NK-92 (cell line): ENCODE results near the gene CHKA.

Experiments used
- DNase-seq: peaks from one replicate; lab custom pipeline; 2025; ENCODE audit not compliant: unreplicated experiment; lab: John Stamatoyannopoulos, UW

CHKA gene

GRCh38 chr11:68047437-68048290 is 73.5 kb downstream of the CHKA start:
- no peak for DNase-seq

GRCh38 chr11:68044898-68045351 is 76.3 kb downstream of the CHKA start:
- no peak for DNase-seq

GRCh38 chr11:68044145-68044813 is 76.9 kb downstream of the CHKA start:
- no peak for DNase-seq

GRCh38 chr11:68043349-68044144 is 77.6 kb downstream of the CHKA start:
- no peak for DNase-seq

GRCh38 chr11:68043029-68043348 is 78.2 kb downstream of the CHKA start:
- no peak for DNase-seq

DNA sequence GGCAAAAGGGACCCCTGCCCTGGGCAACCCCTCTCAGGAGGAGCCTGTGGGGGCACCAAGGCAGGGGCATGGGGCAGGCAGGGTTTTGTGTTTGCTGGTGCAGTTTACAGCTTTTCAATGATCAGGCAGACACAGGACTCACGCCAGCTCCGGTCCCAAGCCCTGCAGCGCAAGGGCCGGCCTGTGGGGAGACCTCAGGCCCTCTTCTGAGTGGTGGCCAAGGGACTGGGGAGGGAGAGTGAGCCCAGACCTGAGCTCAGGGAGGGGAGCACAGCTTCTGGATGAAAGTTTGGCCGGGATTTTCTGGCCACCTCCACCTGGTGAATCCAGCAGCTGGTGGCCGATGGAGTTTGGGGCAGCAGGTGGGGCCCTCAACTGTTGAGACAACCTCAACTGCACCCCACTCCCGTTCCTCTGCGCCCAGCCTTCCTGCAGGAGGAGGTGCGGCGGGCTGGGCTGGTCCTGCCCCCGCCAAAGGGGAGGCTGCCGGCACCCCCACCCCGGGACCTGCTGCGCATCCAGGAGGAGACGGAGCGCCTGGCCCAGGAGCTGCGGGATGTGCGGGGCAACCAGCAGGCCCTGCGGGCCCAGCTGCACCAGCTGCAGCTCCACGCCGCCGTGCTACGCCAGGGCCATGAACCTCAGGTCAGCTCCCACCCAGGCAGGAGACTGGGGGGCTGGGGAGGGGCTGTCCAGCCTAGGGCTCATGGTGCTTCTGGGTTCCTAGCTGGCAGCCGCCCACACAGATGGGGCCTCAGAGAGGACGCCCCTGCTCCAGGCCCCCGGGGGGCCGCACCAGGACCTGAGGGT is 78.8 kb downstream of the CHKA start:
- DNase-seq: no peak

DNA sequence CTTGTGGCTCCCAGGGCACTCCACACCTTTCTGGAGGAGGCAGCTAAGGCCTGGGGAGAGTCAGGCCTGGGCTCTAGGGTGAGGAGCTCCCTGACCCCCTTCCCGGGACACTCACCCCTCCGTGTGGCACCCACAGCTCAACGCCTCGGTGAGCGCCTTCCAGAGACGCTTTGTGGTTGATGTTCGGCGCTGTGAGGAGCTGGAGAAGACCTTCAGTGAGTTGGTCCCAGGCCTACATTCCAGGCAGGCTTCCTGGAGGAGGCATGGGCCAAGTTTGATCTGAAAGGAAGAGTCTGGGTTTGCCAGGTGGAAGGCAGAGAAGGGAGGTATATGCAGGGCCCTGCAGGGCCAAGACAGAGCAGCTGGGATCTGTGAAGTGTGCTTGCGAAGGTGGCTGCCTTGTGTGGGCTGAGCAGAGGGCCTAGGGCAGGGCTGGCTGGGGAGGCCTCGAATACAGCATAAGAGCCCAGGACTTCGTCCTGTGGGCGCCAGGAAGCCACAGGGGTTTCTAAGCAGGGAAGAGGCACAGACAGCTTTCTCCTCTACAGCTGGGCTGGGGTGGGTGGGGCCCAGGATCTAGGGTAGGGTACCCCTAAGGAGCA is 79.5 kb downstream of the CHKA start:
- no peak for DNase-seq

GRCh38 chr11:68040957-68041591 is 80.1 kb downstream of the CHKA start:
- DNase-seq: no peak

- DNase-seq: no peak
Observed at GRCh38 chr11:68040101-68040956, 80.9 kb downstream of the CHKA start.

- DNase-seq: no peak
Observed at GRCh38 chr11:68039526-68040086, 81.6 kb downstream of the CHKA start.

- DNase-seq: no peak
Observed at GRCh38 chr11:68038718-68039525, 82.3 kb downstream of the CHKA start, which contains the start of gene TCIRG1. Gene TCIRG1, plus strand, starts transcription at chr11:68039025. Its CDS starts 2,247 bp downstream, at chr11:68041272.

GRCh38 chr11:68038226-68038717 is 82.9 kb downstream of the CHKA start:
- DNase-seq: no peak

DNA sequence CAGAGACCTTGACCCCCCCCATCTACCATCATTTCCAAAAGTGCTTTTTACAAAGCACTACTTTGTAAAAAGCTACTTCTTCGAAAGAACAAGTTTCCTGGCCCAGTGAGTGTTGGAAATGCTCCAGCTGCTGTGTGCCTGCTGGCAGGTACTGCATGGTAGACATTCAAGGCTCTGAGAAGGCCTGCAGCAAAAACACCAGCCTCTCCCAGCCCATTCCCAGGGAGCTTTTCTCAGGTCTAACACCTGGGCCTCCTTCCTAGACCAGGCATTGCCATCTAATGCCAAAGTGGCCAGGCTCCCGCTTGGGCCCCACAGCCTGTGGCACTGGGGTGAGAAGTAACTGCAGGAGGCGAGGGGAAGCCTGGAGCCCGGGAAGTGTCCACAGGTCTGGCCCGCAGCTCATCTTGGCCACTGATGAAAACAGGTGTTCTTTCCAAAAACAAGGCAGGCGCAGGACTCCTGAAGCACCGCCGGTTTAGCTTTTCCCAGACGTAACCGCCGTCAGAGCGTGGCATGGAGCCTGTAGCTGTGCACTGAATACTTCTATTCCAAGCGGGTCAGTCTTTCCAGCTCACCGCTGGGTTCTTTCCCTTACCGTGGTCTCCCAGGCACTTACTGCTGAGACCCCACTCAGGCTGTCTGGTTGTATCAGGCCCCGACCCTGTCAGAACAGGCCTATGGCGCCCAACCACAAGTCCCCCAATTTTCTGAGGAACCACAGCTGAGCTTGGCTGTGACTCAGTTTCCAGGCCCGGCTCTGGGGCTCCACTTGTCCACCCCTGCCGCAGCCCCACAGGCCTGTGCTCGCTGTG is 83.6 kb downstream of the CHKA start:
- no peak for DNase-seq

DNA sequence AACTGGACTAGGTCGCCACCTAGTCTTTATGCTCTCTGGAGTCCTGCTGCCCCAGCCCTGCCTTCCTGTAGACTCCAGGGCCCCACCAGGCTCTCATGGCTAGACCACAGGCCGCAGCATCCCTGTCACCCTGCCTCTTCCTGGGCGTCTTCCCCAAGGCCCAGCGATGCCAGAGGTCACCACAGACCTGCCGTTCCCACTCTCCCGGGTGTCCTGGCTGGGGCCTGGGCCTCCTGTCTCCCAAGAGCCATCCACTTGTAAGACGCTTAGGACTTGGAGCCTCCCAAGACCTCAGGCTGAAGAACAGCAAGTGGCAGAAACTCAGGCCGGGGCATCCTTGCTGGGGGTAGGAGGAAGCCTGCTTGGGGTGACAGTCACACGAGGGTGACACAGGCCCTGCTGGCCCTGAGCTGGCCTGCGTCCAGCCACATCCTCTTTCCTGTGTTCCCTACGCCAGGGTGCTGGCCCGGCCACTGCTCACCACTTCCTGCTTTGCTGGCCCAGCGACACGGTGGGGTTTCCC is 84.4 kb downstream of the CHKA start:
- DNase-seq: no peak

GRCh38 chr11:68036141-68036716 is 85.0 kb downstream of the CHKA start:
- no peak for DNase-seq

DNA sequence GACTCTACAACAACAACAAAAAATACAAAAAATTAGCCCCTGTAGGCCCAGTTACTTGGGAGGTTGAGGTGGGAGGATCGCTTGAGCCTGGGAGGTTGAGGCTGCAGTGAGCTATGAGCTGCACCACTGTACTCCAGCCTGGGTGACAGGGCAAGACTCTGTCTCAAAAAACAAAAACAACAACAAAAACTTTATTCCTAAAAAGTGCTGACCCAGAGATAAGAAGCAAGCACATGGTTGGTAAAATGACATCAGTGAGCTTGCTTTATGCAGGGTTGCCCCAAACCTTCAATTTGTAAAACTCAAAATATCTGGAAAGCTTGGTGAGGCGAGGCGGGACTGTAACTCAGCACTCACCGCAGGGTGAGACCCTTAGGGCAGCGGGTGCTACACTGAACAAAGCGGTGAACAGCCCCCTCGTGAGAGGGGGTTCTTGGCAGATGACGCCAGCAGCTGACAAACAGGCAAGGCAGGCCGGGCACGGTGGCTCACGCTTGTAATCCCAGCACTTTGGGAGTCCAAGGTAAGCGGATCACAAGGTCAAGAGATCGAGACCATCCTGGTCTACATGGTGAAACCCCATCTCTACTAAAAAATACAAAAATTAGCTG is 85.8 kb downstream of the CHKA start:
- DNase-seq: no peak
